ENCODE measurements around the gene DLK1.

DLK1 gene

GRCh38 chr14:100765991-100766390 is 39.3 kb downstream of the DLK1 start:
- no peak for DNase-seq

- no peak for DNase-seq
Measured at GRCh38 chr14:100767003-100767787, 40.5 kb downstream of the DLK1 start.

- no peak for DNase-seq
Measured at GRCh38 chr14:100767788-100768536, 41.3 kb downstream of the DLK1 start.

GRCh38 chr14:100769035-100769939 is 42.6 kb downstream of the DLK1 start:
- no peak for DNase-seq

GRCh38 chr14:100770046-100770445 is 43.4 kb downstream of the DLK1 start:
- no peak for DNase-seq

- no peak for DNase-seq
Measured at GRCh38 chr14:100770605-100771120, 44.0 kb downstream of the DLK1 start.

GRCh38 chr14:100771121-100771800 is 44.6 kb downstream of the DLK1 start:
- no peak for DNase-seq

GRCh38 chr14:100772607-100773165 is 46.0 kb downstream of the DLK1 start:
- no peak for DNase-seq

DNA sequence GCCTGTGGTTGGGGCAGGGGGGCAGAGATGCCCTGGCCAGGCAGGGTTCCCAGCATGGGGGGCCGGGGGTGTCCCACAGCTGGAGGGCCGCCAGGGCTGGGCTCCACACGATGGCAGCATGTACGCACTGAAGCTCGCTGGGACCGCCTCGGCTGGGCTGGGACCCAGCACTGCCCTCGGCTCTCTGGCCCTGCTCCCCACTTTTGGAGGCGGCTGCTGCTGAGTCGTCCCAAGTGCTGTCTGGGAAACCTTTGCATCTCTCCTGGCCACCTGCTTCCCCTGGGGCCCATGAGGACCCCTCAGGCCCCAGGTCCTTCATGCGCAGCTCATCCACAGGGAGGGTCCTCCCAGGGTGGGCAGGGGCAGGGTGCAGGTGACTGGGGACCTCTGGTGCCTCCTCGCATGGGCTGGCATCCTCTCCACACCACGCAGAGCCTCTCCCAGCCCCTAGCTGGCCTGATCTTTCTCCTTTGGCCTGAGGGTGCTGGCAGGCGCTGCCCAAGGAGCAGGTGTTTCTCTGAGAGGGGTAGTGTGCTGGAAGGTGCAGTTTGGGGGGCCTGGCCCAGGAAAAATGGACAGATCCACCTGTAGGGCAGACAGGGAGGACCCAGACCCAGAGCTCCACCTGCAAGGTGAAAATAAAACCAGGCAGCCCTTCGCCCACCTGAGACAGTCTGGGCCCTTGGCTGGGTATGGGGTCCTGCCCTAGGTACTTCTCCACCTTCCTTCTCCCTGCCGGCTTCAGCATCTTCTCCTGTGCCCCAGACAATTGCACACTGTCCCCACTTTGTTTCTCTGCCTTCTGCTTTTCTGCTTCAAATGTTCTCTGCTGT is 46.9 kb downstream of the DLK1 start:
- no peak for DNase-seq

DNA sequence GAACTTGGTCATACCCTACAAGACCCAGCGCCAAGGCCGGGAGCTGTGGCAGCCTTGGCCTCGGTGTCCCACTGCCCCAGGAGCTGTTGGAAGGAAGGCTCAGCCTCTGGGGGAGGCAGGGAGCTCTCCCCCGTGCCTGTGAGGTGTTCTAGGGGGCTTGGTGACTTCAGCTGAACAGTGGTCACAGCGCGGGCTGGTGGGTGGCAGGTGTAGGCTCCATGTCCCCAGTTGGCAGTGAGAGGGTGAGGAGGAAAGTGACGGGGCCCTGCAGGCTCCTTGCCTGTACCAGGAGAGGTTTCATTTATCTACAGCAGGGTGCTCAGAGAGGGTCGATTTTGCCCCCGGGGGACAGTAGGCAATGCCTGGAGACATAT is 47.5 kb downstream of the DLK1 start:
- no peak for DNase-seq

DNA sequence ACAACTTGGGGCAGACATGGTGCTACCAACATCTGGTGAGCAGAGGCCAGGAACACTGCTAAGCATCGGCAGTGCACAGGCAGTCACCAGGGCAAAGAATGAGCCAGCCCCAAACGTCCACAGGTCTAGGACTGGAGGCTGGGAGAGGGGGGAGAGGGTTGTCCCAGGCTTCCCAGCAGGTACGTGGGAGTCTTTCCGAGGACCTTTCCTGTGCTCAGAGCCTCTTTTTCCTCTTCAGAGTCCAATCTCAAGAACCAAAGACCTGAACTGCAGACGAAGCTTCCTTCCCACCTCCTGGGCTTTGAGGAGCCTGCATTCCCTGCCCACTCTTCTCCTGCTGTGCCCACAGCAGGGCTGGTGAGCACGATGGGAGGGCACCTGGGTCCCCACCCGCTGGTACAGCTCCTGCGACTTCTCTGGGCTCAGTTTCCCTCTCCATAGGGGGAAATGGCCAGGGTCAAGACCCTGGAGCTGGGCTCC is 48.7 kb downstream of the DLK1 start:
- no peak for DNase-seq

GRCh38 chr14:100775831-100776591 is 49.3 kb downstream of the DLK1 start:
- no peak for DNase-seq

GRCh38 chr14:100776681-100777365 is 50.1 kb downstream of the DLK1 start:
- DNase-seq, result no peak

DNA sequence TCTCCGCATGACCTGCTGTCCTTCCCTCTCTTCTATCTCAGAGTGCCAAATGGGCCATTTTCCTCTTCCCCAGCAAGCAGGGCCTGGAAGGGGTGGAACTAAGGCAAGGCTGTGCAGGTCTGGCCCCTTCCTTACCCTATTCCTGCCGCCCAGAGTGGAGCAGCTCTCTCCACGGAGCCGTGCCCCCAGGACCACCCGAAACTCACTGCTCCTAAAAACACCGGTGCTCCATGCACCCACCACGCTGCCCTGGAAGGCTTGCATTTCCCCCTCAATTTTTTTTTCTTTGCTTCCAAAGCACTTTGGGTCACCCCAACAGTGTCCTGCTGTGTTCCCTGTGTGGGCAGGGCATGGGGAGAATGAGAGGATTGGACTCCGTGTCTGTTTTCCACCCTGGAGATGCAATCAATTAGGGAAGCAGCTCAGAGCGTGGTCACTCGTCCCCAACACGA is 50.7 kb downstream of the DLK1 start:
- DNase-seq, result no peak

DNA sequence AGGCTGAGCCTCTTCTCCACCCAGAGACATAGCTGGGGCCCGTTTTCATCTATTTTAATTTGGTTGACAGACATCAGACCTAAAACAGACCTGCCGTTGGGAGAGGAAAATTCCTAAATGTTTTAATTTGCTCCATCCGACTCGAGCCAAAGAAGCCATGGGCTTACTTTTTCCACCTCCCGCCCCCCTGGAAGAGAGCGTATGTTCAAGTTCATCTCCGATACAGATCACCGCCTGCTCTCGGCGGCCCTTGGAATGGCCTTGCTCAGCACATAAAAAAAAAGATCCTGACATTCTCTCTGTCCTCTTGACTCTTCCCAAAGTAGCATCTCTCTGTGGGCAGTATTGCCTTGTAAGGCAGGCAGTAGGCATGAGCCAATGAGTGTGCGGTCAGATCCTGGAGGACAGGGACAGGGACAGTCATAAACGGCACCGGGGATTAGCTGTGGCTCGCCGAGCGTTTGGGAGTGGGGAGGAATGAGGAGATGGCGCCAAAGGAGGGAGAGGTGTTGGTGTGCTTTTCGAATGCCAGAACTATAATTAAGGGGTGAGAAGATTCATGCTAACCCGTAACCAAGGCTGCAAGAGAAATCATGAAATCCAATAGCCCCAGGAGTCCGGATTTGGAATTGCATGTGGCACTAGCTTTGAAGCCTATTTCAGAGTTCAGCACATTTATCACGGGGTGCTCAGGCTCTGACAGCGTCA is 51.3 kb downstream of the DLK1 start:
- no peak for DNase-seq

DNA sequence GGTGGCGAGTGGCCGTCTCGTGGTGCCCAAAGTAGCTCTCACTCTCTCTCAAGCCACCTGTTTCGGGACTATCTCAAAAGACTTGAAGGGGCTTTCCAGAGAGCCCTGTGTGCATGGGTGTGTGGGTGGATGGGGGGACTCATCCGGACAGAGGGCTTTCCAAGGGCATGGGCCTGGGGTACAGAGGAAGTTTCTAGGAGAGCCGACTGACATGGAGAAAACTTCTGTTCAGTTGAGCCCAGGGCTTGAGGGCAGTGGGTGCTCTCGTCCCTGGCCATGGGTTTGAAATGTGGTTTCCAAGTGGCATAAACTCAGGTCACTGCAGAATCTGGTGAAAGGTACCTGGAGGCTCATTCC is 51.8 kb downstream of the DLK1 start:
- no peak for DNase-seq

DNA sequence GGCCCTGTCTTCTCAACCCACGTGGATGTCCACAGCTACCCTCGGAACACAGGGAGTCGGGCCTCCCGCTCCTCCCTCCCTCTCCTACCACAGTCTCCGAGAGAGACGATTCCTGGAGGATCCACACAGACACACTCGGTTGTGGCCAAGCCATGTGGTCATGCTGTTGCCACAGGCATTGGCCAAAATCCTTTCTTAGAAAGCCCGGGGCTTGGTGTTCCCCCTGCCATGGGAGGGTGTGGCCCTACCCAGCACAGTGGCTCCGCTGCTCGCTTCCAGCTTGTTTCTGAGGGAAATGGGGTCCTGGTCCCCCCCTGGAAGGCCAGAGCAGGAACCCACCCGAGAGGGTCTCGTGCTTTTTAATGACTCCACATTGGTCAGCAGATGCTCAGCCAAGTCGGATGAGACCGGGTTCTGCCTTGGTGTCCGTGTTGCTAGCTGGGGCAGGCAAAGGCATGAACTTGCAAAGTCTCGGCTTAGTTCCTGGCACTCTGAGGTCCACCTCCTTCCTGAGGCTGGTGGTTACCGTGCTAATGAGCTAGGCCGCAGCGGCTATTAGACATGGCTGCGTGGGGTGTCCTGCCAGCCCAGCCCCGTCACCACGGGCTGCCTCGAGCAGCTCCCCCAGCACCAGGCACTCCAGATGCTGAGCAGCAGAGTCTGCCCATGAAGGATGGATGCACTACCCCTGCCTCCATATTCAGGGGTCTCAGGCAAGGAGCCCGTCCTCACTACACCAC is 52.4 kb downstream of the DLK1 start:
- no peak for DNase-seq

- no peak for DNase-seq
Measured at GRCh38 chr14:100779691-100780080, 53.0 kb downstream of the DLK1 start.

All from CD4-positive, alpha-beta T cell treated with Interleukin-17A for 4 hours (primary cell).